GM19043 (cell line): ENCODE measurements around the gene GCNA.

ENCODE experiments used
- ATAC-seq: cut with Tn5 transposase; IDR thresholded peaks from one replicate; pipeline ENCODE4 v1.9.1; 2021; ENCODE audit warnings: low read depth; ENCODE audit not compliant: unreplicated experiment

Gene GCNA

DNA sequence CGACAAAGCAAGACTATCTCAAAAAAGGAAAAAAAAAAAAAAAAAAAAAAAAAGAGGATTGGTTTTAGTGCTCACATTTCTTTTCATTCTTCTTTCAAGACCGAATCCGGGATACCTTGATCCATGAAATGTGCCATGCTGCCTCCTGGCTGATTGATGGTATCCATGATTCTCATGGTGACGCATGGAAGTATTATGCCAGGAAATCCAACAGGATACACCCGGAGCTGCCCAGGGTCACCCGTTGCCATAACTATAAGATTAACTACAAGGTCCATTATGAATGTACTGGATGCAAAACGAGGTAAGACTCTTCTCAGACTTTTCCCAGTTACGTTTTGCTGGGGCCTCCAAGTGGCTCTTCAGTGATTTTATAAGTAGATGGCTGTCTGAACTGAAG is 34.0 kb downstream of the GCNA start:
- ATAC-seq = no peak

GRCh38 chrX:71615056-71615455 is 36.8 kb downstream of the GCNA start:
- ATAC-seq = no peak

DNA sequence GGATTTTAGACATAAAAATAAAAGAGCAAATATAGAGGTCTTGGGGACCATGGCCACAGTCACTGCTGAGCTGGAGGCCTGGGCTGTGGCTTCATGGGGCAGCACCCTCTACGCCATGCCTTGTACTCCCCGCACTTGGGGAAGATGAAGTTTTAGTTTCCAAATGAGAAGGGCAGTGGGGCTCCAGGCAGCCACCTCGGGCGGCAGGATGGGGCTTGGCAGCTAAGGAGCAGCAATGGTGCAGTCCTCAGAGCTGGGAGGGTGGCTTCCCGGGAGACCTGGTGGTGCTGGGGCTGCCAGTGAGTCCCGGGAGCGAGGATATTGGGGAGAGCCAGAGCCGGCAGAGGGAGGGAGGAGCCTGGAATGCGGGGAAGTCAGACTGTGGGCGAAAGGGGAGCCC is 37.7 kb downstream of the GCNA start:
- ATAC-seq = no peak

DNA sequence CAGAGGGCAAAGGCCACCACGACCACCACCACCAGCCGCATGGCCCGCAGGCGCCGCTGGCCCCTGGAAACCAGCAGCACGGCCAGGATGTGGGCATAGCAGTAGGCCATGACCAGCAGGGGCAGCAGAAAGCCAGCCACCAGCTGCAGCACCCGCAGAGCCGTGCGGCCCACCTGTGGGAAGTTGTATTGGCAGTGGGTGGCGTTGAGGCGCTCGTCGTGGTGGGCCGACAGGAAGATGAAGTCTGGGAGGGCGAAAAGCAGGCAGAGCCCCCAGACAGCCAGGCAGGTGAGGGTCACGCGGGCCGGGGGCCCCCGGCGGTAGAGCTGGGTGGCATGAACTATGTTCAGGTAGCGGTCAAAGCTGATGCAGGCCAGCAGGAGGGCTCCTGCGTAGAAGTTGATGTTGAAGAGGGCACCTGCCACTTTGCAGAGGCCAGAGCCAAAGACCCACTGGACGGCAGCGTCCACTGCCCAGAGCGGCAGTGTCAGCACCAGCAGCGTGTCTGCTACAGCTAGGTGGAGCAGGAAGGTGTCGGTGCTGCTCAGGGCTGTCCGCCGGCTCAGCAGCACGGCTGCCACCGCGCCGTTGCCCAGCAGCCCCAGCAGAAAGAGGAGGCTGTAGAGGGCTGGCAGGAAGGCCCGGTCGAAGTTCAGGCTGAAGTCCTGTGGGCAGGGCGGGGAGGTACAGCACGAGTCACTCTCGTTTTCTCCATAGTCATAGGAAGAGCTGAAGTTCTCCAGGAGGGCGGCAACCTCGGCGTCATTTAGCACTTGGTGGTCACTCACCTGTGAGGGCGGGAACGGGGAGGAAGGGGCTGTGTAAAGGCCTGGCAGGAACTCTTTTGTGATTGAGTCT is 38.7 kb downstream of the GCNA start:
- no peak for ATAC-seq

DNA sequence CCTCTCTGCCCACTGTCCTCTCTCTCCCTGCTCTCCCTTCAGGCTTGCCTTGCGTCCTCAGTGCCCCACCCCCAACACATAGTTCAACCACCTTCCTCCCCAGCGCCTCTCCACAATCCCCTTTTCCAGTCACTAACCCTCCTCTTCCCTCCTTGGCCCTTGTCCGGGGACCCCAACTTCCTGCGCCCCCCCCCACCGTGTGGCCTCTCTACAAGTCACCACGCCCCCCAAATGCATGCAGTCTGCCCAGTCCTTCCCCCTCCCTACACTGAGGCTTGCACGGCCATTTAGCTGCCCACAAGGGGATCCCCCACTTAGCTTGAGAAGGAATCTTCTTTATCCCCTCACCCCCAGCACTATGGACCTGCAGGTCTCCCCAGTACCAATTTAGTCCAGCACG is 39.5 kb downstream of the GCNA start:
- no peak for ATAC-seq

- peak; percentile 60 for ATAC-seq
Observed at GRCh38 chrX:71618303-71618721, 40.1 kb downstream of the GCNA start, which contains the start of gene CXCR3. TSS of gene CXCR3 (minus strand) at chrX:71618511. CDS start at chrX:71618449, 62 bp downstream.

DNA sequence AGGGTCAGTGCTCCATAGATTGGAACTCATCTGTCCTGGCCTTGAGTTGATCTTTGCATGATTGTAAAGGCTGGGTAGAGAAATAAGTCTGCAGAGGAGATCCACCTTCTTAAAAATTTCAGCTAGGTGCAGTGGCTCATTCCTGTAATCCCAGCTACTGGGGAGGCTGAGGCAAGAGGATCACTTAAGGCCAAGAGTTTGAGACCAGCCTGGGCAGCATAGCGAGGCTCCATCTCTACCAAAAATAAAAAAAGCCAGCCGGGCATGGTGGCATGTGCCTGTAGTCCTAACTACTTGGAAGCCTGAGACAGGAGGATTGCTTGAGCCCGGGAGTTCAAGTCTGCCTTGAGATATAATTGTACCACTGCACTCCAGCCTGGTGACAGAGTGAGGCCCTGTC is 40.5 kb downstream of the GCNA start:
- no peak for ATAC-seq

DNA sequence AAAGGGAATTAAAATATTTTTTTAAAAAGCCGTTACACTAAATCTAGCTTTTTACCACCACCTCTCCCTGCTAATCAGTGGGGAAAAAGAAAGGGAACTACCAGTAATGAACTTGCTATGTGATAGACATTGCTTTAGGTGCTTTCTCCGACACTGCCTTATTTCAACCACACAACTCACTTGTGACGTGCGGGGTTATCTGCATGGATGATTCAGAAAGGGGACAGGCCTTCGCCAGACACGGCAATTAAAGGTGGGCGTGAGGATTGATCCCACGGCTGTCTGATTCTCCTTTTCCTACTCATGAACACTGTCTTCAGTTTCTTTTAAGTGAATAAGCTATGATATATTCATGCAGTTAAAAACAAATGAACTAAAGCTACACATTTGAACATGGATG is 41.0 kb downstream of the GCNA start:
- ATAC-seq = no peak

GRCh38 chrX:71619986-71620385 is 41.7 kb downstream of the GCNA start:
- ATAC-seq = no peak

DNA sequence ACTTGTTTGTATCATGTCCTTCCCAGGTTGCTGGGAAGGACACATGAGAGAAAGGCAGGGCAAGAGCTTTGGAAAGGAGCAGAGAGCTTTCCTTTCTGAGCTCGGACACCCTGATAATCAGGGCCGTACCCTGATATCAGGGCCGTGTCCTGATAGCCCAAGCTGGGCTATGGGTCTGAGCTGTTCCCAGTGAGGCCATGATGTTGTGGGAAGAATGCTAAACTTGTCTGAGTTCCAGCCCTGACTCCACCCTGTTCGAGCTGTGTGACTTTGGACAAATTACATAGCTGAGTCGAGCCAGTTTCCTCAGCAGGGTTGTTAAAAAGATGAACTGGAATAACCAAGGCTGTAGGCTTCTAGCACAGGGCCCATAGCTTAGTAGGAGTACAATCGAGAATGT is 43.4 kb downstream of the GCNA start:
- ATAC-seq = no peak

GRCh38 chrX:71622032-71622575 is 43.9 kb downstream of the GCNA start:
- no peak for ATAC-seq

DNA sequence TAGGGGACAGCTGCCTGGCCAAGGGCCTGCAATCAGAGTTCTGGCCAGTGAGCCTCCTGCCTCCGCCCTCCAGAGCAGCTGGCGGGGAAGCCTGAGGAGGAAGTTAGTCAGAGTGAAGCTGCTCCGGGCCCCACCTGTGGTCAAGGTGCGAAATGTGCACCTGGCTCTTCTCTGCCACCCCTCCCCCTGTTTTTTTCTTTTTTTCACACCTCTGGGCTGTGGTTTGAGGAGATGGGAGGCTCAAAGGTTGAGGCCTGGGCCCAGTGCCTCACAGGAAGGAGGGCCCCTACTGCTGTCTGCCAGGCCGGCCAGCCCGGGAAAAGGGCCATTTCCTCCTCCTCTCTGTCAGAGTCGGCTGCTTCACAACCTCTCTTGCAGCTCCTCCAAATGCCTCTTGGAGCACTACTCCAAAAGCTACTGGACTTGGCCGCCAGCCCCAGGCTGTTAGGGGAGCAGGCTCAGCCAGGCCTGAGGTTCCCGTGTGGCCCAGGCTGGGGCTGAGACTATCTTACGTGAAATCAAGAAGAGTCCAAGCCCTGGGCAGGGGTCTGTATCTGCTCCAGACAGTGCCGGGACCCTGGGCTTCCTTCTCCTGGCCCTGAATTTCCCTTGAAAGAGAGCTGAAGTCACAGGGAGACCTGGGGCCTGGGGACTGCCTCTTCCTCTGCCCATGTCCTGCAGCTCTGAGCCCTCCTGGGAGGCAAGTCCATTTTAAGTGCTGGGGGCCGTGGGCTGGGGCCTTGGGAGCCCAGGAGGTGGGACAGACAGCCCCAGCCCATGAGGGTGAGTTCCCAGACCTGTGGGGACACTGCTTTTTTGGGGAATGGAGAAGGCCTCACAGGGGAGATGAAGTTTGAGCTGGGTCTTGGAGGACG is 44.6 kb downstream of the GCNA start:
- ATAC-seq = peak; percentile 42

DNA sequence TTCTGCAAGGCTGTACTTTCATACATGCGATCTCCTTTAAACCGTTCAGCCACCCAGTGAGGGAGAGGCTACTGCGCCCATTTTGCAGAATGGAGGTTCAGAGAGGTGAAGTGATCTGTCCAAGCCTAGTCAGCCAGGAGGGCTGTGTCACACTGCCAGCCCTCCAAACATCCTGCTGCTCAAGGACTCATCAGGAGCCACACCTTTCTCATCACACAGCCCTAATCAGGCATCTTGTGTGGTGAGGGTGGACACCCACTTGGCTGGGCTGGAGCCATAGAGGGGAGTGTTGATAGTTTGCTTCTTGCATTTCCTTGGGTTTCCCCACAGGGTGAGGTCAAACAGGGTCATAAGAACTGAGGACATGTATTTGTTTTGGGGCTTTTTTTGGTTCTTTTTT is 45.5 kb downstream of the GCNA start:
- ATAC-seq = no peak

DNA sequence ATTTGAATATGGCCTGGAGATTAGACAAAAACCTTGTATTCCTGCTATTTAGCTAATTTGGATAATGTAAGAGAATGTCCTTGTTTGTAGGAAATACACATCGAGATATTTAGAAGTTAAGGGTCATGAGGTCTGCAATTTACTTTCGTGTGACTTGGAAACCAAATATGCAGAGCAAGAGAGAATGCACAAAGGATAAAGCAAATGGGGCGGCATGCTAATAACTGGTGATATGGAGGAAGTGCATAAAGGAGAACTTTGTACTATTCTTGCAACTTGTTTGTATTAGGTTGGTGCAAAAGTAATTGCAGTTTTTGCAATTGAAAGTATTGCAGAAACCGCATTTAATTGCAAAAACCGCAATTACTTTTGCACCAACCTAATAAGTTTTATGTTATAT is 47.2 kb downstream of the GCNA start:
- no peak for ATAC-seq

DNA sequence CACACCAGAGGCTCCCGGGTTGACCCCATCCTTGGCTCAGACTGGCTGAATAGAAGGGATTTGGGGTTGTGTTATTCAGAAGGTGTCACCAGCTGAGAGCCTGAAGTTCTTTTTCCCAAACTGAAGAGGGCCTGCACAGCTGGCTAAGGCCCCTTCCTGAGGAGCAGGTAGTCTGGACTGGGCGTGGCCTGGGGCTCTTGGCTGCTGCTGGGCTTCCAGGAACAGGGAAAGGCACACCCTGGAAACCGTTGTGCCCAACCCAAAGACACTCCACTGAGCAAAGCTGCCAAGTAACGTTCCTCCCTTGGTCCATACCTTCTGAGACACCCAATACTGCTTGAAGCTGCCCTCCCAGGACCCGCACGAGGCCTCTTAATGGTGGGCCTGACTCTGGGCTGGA is 48.3 kb downstream of the GCNA start:
- ATAC-seq = no peak

GRCh38 chrX:71627588-71628404 is 49.6 kb downstream of the GCNA start:
- ATAC-seq = no peak

DNA sequence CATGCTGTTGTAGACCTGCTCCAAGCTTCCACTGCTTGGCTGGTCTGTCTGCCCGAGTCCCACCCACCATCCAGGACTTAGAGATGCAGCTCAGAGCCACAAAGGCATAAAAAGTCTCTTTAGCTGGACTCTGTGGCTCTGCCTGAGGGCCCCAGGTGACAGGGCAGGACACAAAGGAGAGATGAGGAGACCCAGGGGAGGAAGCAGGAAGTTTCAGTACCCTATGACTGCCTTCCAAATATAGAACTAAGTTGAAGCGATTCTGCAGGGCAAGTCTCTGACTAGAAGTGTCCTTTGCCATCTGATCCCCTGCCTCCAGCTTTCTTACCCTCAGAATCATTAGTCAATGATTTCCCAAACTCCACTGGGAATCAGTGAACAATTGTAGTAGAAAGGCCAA is 51.2 kb downstream of the GCNA start:
- ATAC-seq = peak; percentile 65

DNA sequence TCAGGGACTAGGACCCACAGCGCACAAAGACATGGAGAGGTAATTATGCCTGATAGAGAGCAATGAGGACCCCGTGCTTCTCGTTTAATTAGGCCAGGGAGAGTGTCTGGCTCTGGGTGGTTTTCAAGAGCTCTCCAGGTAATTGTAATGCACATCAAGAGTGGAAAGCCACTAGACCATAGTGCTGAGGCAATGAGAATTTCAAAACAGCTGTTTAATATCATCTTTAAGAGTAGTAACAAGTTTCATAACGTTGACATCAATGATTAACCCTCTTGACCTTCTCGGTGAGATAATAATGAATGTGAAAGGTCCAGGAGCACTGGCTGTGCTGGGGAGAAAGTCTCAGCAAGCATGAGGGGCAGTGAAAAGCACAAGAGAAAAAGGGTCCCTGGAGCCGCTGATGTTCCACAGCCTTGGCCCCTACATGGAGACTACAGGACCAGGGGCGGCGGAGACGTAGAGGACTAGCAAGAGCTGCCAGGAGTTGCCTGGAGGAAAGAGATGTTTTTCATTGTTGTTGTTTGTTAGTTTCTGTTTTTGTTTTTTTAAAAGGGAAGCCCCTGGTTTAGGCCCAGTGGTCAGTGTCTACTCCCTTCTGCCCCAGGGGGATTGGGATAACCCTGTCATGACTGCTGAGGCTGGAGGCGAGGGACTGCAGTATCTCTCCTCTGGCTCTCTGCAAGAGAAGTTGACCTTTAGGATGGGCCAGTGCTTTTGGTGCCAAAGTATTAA is 54.9 kb downstream of the GCNA start:
- no peak for ATAC-seq

DNA sequence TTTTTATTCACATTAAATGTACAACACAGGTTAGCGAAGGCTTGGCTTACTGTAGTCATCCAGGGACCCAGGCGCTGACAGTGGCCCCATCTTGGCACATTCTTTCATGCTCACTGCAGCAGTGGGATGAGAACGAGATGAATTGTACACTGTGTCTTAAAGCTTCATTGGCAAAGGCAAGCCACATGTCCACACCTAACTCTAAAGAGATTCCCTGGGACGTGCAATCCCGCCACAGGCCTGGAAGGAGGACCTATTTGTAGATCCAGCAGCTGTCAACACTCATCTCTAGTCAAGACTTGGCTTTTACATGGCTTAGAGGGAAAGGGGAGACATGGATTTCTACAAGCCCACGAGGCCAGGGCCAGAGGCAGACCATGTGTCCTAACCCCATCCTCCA is 56.1 kb downstream of the GCNA start:
- ATAC-seq = no peak
